Measurements from ENCODE around the gene TMED6.

Gene TMED6

DNA sequence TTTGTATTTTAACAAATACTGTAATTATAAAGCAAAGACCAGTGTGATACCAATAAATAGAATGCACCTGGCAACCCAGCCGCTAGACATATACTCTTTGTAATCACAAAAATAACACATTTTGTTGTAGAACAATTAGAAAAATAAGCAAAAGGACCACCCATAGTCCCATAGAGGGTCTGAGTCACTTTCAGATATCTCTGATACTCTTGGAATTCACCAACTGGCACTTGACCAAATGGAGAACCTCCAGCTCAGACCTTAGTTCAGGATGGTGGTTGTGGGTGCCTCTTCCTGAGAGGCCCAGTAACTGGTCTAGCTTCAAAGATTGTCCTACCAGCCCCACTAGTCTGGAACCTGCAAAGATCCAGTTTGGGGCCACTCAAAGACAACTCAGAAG lies 35.0 kb upstream of the TMED6 start:
- H3K4me3 ChIP-seq (replicated peaks; ENCODE audit: low read depth, low read length): no peak overlapping the region
- DNase-seq (ENCODE audit: low read depth): peak; percentile 44
- TF ChIP-seq, protein P1, sequence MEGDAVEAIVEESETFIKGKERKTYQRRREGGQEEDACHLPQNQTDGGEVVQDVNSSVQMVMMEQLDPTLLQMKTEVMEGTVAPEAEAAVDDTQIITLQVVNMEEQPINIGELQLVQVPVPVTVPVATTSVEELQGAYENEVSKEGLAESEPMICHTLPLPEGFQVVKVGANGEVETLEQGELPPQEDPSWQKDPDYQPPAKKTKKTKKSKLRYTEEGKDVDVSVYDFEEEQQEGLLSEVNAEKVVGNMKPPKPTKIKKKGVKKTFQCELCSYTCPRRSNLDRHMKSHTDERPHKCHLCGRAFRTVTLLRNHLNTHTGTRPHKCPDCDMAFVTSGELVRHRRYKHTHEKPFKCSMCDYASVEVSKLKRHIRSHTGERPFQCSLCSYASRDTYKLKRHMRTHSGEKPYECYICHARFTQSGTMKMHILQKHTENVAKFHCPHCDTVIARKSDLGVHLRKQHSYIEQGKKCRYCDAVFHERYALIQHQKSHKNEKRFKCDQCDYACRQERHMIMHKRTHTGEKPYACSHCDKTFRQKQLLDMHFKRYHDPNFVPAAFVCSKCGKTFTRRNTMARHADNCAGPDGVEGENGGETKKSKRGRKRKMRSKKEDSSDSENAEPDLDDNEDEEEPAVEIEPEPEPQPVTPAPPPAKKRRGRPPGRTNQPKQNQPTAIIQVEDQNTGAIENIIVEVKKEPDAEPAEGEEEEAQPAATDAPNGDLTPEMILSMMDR (IDR thresholded peaks at IDR 0.05; ENCODE audit: low read length, missing control alignments): no peak

DNA sequence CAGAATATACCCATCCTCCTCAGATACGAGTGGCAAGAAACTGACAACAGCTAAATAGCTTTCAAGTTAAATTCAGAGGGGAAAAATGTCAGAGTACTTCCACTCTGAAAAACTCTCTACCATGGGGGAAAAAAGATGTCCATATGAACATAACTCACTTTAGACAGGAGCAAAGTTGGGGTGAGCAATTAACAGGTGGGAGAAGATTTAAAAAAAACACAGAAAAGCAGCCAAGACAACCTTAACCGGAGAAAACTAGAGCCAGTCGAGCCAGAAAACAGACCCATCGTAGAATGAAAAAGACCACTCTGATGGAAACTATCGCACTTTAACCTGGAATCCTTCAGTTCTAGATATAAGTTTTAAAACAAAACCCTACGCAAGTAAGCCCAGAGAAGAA lies 33.4 kb upstream of the TMED6 start:
- H3K4me3 ChIP-seq (replicated peaks; ENCODE audit: low read depth, low read length): peak overlapping the region; percentile 90
- no peak for DNase-seq (ENCODE audit: low read depth)
- TF ChIP-seq, protein P1 (IDR thresholded peaks at IDR 0.05; ENCODE audit: low read length, missing control alignments): no peak

DNA sequence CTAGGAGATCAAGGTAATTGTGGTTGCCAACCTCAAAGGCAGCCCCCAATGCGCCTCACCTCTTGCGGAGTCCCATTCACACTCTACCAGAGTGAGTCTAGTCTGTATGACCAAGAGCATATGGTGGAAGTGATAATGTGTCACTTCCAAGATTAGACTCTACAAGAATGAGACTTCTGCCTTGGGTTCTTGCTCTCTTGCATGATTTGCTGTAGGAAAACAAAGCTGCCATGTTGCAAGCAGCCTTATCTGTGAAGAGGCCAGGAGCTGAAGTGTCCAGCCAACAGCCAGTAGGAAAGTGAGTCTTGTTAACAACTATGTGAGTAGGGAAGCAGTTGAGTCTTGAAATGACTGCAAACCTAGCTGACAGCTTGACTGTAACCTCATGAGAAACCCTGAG lies 30.8 kb upstream of the TMED6 start:
- DNase-seq (ENCODE audit: low read depth): no peak
- H3K4me3 ChIP-seq (replicated peaks; ENCODE audit: low read depth, low read length): no peak overlapping the region
- TF ChIP-seq, protein P1 (IDR thresholded peaks at IDR 0.05; ENCODE audit: low read length, missing control alignments): no peak

DNA sequence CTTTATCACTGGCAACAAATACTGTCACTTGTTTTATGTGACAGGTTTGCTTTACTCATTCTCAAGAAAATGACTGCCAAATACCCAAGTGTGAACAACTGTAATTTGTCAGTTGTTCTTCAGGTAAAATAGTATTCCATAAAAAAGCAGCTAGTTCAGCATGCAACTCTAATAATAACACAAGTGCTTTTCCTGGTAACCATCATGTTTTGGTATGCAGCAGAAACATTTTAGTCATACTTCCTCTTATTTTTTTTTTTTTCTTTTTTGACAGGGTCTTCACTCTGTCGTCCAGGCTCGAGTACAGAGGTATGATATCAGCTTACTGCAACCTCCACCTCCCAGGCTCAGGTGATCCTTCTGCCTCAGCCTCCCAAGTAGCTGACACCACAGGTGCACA lies 29.6 kb upstream of the TMED6 start:
- TF ChIP-seq, protein P1 (IDR thresholded peaks at IDR 0.05; ENCODE audit: low read length, missing control alignments): no peak

DNA sequence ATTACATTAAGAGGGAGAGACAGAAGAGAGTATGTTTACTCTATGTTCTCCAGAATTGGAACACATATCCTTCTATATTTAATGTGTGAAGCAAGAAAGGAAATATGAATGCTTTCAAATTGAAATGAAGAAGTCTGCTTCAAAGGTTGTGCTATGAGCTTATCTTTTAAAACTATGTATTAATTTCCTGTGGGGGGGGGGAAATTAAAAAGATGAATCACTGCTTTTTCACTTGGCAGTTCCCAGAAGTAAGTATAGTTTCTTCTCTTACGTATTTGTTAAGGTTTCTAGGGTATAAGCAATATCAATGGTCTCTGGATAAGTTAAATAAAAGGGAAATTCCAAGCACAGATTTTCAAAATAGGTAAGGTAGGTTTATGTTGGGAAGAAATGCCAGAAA lies 27.2 kb upstream of the TMED6 start:
- TF ChIP-seq, protein P1 (IDR thresholded peaks at IDR 0.05; ENCODE audit: low read length, missing control alignments): no peak
- peak; percentile 64 for DNase-seq (ENCODE audit: low read depth)

More for the DNA sequence above, 29.6 kb upstream of the TMED6 start:
- peak; percentile 37 for DNase-seq (ENCODE audit: low read depth)
- no peak overlapping the region for H3K4me3 ChIP-seq (replicated peaks; ENCODE audit: low read depth, low read length)

DNA sequence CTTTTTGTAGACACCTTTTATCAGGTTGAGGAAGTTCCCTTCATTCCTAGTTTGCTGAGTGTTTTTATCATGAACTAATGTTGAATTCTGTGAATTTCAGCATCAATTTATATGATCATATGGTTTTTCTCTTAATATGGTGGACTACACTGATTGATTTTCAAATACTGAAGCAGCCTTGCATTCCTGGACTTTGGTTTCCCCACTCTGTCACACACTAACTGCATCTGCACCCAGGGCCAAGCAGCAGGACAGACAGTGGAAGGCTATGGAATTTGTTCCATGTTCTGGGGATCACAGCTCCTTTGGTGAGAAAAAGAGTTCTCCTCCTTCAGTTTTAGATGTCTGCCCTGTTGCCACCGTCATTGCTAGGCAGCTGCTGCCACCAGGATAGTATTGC lies 26.4 kb upstream of the TMED6 start:
- H3K4me3 ChIP-seq (replicated peaks; ENCODE audit: low read depth, low read length): no peak overlapping the region
- no peak for DNase-seq (ENCODE audit: low read depth)
- TF ChIP-seq, protein P1 (IDR thresholded peaks at IDR 0.05; ENCODE audit: low read length, missing control alignments): no peak

More for the DNA sequence above, 27.2 kb upstream of the TMED6 start:
- no peak overlapping the region for H3K4me3 ChIP-seq (replicated peaks; ENCODE audit: low read depth, low read length)

DNA sequence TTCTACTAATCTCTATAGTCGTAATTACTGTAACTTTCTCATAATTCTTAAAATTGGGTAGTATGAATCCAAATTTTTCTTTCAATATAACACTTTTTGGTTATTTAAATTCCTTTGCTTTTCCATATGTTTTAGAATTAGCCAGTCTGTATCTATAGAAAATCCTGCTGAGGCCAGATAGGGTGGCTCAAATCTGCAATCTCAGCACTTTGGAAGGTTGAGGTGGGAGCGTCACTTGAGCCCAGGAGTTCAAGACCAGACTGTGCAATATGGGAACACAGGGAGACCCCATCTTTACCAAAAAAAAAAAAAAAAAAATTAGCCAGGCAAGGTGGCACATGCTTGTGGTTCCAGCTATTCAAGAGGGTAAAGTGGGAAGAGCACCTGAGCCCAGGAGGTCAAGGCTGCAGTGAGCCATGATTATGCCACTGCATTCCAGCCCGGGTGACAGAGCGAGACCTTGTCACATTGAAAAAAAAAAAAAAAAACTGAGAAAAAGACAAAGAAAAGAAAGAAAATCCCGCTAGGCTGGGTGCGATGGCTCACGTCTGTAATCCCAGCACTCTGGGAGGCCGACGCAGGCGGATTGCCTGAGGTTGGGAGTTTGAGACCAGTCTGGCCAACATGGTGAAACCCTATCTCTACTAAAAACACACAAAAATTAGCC lies 24.9 kb upstream of the TMED6 start:
- TF ChIP-seq, protein P1 (IDR thresholded peaks at IDR 0.05; ENCODE audit: low read length, missing control alignments): no peak
- DNase-seq (ENCODE audit: low read depth): no peak
- H3K4me3 ChIP-seq (replicated peaks; ENCODE audit: low read depth, low read length): no peak overlapping the region
